ENCODE measurements around the gene CCNB3. TPM values are rescaled to one million over a fixed set of nuclear protein-coding genes. Genes with fewer than 3 reads are reported as not detected.

CCNB3 gene
- total RNA-seq, result 1 to 10 TPM in 1 of 4 donors, under 1 TPM in 3; 0.54 to 1.0 (median 0.74) TPM

GRCh38 chrX:50204364-50204899 is at the start of gene CCNB3:
Gene CCNB3 (plus strand): TSS chrX:50204765. CDS start chrX:50285164, 80,399 bp downstream.
- intact Hi-C loops (cut with DNase I), result no loop called here
- peak within 1 kb of the TSS in 1 of 3 donors; percentile 14 for H3K27ac ChIP-seq

GRCh38 chrX:50157545-50158135 is 46.9 kb upstream of the CCNB3 start:
- H3K4me3 ChIP-seq (replicated peaks in 1 of 3), result no peak overlapping the region
- H3K4me1 ChIP-seq, result no peaks in the 10 kb centered on the region
- WGBS, 2 donors, result 48 to 53% methylated on average over 3 to 4 of the region's 4 CpGs
- no peak for DNase-seq
- H3K9me3 ChIP-seq, result no peaks in the 10 kb centered on the region
- H3K36me3 ChIP-seq, result no peaks in the 10 kb centered on the region
- intact Hi-C loops (cut with DNase I), result no loop called here
- no peak overlapping the region for H3K27ac ChIP-seq
- no peaks in the 10 kb centered on the region for H3K27me3 ChIP-seq
- TF ChIP-seq POLR2A (IDR thresholded peaks at IDR 0.05) (no peak), CTCF (IDR thresholded peaks at IDR 0.05) (no peak)

More at GRCh38 chrX:50204364-50204899, at the start of gene CCNB3:
- WGBS, 2 donors, result 1% methylated on average over 13 to 19 of the region's 19 CpGs
- DNase-seq, result peak; percentile 68 to 72
- no peak within 1 kb of the TSS for H3K4me3 ChIP-seq (replicated peaks in 1 of 3)
- H3K4me1 ChIP-seq, result peaks cover 0 to 6% of the 10 kb centered on the region in 2 donors
- no peaks in the 10 kb centered on the region for H3K27me3 ChIP-seq
- H3K36me3 ChIP-seq, result no peaks in the 10 kb centered on the region
- no peaks in the 10 kb centered on the region for H3K9me3 ChIP-seq
- TF ChIP-seq POLR2A (IDR thresholded peaks at IDR 0.05) (peak in 1 of 2 donors; percentile 38), CTCF (IDR thresholded peaks at IDR 0.05) (peak in 5 of 6 experiments; percentile 18 to 81 (median 53))

GRCh38 chrX:50158593-50158992 is 46.0 kb upstream of the CCNB3 start:
- Histone ChIP-seq H3K36me3 (no peaks in the 10 kb centered on the region), H3K4me3 (replicated peaks in 1 of 3) (no peak overlapping the region), H3K9me3 (no peaks in the 10 kb centered on the region), H3K27me3 (no peaks in the 10 kb centered on the region), H3K4me1 (no peaks in the 10 kb centered on the region), H3K27ac (no peak overlapping the region)
- 75 to 89% methylated on average over 1 of the region's 1 CpG for WGBS, 2 donors
- DNase-seq, result no peak
- TF ChIP-seq POLR2A (IDR thresholded peaks at IDR 0.05) (no peak), CTCF (IDR thresholded peaks at IDR 0.05) (no peak)
- intact Hi-C loops (cut with DNase I), result no loop called here

- WGBS, 2 donors, result 74 to 89% methylated on average over 3 of the region's 3 CpGs
- intact Hi-C loops (cut with DNase I), result no loop called here
These were observed 43.4 kb upstream of the CCNB3 start for GRCh38 chrX:50161127-50161526.

More at GRCh38 chrX:50161127-50161526, 43.4 kb upstream of the CCNB3 start:
- Histone ChIP-seq H3K27ac (no peak overlapping the region), H3K4me1 (no peaks in the 10 kb centered on the region), H3K36me3 (no peaks in the 10 kb centered on the region), H3K27me3 (no peaks in the 10 kb centered on the region), H3K9me3 (no peaks in the 10 kb centered on the region), H3K4me3 (replicated peaks in 1 of 3) (no peak overlapping the region)
- TF ChIP-seq CTCF (IDR thresholded peaks at IDR 0.05), result no peak
- TF ChIP-seq POLR2A (IDR thresholded peaks at IDR 0.05), result no peak
- DNase-seq, result no peak

All from thyroid gland (tissue), 4 donors.